NCI-H748 (cell line): ENCODE data around the gene GMCL2.

Experiments
- DNase-seq: peaks from one replicate; lab custom pipeline; 2025; ENCODE audit not compliant: unreplicated experiment; lab: John Stamatoyannopoulos, UW

Gene GMCL2

GRCh38 chr5:178145965-178146820 is 41.0 kb downstream of the GMCL2 start:
- DNase-seq, result peak; percentile 70

- no peak for DNase-seq
These were observed 43.3 kb downstream of the GMCL2 start for GRCh38 chr5:178143901-178144300.

- no peak for DNase-seq
These were observed 43.9 kb downstream of the GMCL2 start for GRCh38 chr5:178143246-178143645.

GRCh38 chr5:178142642-178143041 is 44.5 kb downstream of the GMCL2 start:
- no peak for DNase-seq

- no peak for DNase-seq
These were observed 45.6 kb downstream of the GMCL2 start for GRCh38 chr5:178141550-178141949.

GRCh38 chr5:178137991-178138390 is 49.2 kb downstream of the GMCL2 start:
- no peak for DNase-seq

GRCh38 chr5:178136990-178137389 is 50.2 kb downstream of the GMCL2 start:
- no peak for DNase-seq
